GM23248 (cell line): ENCODE results near the gene MYH9.

Source experiments
- EZH2 ChIP-seq: fragments of 200-600 bp; sonication (generic); IDR thresholded peaks from 2 replicates; pipeline ENCODE4 v1.6.1; 2018; ENCODE audit warnings: antibody characterized with exemption, mild to moderate bottlenecking; ENCODE audit not compliant: insufficient read depth, poor library complexity, severe bottlenecking
- EZH2phosphoT487 ChIP-seq: fragments of 200-600 bp; sonication (generic); IDR thresholded peaks from 2 replicates; pipeline ENCODE4 v1.6.1; 2018; ENCODE audit warnings: antibody characterized with exemption, moderate library complexity, mild to moderate bottlenecking, low read depth; ENCODE audit not compliant: insufficient read depth

- TF ChIP-seq EZH2, result no peak
- no peak for TF ChIP-seq EZH2phosphoT487
Measured at GRCh38 chr22:36305813-36306212, 82.0 kb downstream of the MYH9 start.
